WTC11 (cell line): ENCODE results near the gene ENKUR. TPM values are rescaled to one million over a fixed set of nuclear protein-coding genes. Genes with fewer than 3 reads are reported as not detected.

Source experiments
- ATAC-seq: fragments of 200-7000 bp; cut with Tn5 transposase; 2 replicates; pipeline ENCODE4 v1.10.0; 2021; ENCODE audit warnings: mild to moderate bottlenecking, moderate library complexity
- CTCF ChIA-PET: fragments of 300-600 bp; sonication (Branson Sonifier 250); formaldehyde crosslinking; loops from one replicate; lab custom pipeline; 2021; ENCODE audit warnings: antibody characterized with exemption; lab: Charles Lee
- POLR2A ChIA-PET: fragments of 350-600 bp; sonication (Branson Sonifier 250); formaldehyde crosslinking; loops from one replicate; lab custom pipeline; 2021; ENCODE audit warnings: antibody characterized with exemption; lab: Charles Lee
- DNase-seq: peaks from one replicate; pipeline ENCODE4 v3.0.0; 2021; ENCODE audit warnings: low spot score
- H3K27ac Mint-ChIP-seq: 2 replicates; pipeline ENCODE4 v1.8.0; 2021; ENCODE audit warnings: mixed read lengths
- H3K27me3 Mint-ChIP-seq: 2 replicates; pipeline ENCODE4 v1.8.0; 2021; ENCODE audit warnings: low read depth, mild to moderate bottlenecking, moderate library complexity, mixed read lengths
- H3K36me3 Mint-ChIP-seq: 2 replicates; pipeline ENCODE4 v1.8.0; 2021; ENCODE audit warnings: mixed read lengths
- H3K4me1 Mint-ChIP-seq: 2 replicates; pipeline ENCODE4 v1.8.0; 2022; ENCODE audit warnings: mixed read lengths
- H3K4me3 Mint-ChIP-seq: 2 replicates; pipeline ENCODE4 v1.8.0; 2021; ENCODE audit warnings: mild to moderate bottlenecking, moderate library complexity, mixed read lengths
- H3K9me3 Mint-ChIP-seq: 2 replicates; pipeline ENCODE4 v1.8.0; 2021; ENCODE audit warnings: mixed read lengths
- GABPB1 ChIP-seq: sonication (generic); formaldehyde crosslinking; IDR thresholded peaks from 2 replicates; pipeline ENCODE4 v1.8.1; 2023; ENCODE audit warnings: mild to moderate bottlenecking, missing genetic modification reagents
- KAT7 ChIP-seq: sonication (generic); formaldehyde crosslinking; IDR thresholded peaks from 2 replicates; pipeline ENCODE4 v1.8.1; 2023; ENCODE audit warnings: missing genetic modification reagents, mild to moderate bottlenecking, borderline replicate concordance
- MXD4 ChIP-seq: fragments of 250-450 bp; sonication (Bioruptor Pico); IDR thresholded peaks from 2 replicates; pipeline ENCODE4 v1.8.0; 2021; ENCODE audit warnings: mild to moderate bottlenecking, moderate library complexity, borderline replicate concordance
- NFYB ChIP-seq: sonication (generic); formaldehyde crosslinking; conservative IDR thresholded peaks from 2 replicates; pipeline ENCODE4 v1.8.0; 2022; ENCODE audit warnings: low read depth, missing genetic modification reagents
- SOX15 ChIP-seq: fragments of 250-450 bp; sonication (Bioruptor Pico); IDR thresholded peaks from 2 replicates; pipeline ENCODE4 v1.9.0; 2021; ENCODE audit warnings: mild to moderate bottlenecking
- TEAD1 ChIP-seq: sonication (generic); formaldehyde crosslinking; IDR thresholded peaks from 2 replicates; pipeline ENCODE4 v1.8.0; 2022; ENCODE audit warnings: mild to moderate bottlenecking, missing genetic modification reagents
- ZBTB21 ChIP-seq: sonication (generic); formaldehyde crosslinking; IDR thresholded peaks from 2 replicates; pipeline ENCODE4 v1.8.1; 2023; ENCODE audit warnings: mild to moderate bottlenecking, missing genetic modification reagents, borderline replicate concordance
- ZNF138 ChIP-seq: sonication (generic); formaldehyde crosslinking; conservative IDR thresholded peaks from 2 replicates; pipeline ENCODE4 v1.8.1; 2022; ENCODE audit warnings: mild to moderate bottlenecking, moderate library complexity, missing genetic modification reagents
- ZNF396 ChIP-seq: fragments of 250-450 bp; sonication (Bioruptor Pico); IDR thresholded peaks from 2 replicates; pipeline ENCODE4 v1.8.0; 2021; ENCODE audit warnings: mild to moderate bottlenecking, moderate library complexity, borderline replicate concordance
- total RNA-seq: library from RNA; stranded (reverse); gene quantifications from 3 replicates; pipeline ENCODE4 v1.2.3, GENCODE V29; 2021
- TF ChIP-seq, protein P1 (sequence below): sonication (generic); formaldehyde crosslinking; IDR thresholded peaks from 2 replicates; pipeline ENCODE4 v1.8.0; 2022; ENCODE audit warnings: mild to moderate bottlenecking, missing genetic modification reagents
- TF ChIP-seq, protein P2 (sequence below): fragments of 250-450 bp; sonication (Bioruptor Pico); IDR thresholded peaks from 2 replicates; pipeline ENCODE4 v1.9.0; 2021; ENCODE audit warnings: moderate library complexity, mild to moderate bottlenecking, inconsistent platforms, borderline replicate concordance
- TF ChIP-seq, protein P3 (sequence below): fragments of 200-600 bp; IDR thresholded peaks from 2 replicates; pipeline ENCODE4 v1.8.0; 2022; ENCODE audit warnings: antibody characterized with exemption
- TF ChIP-seq, protein P4 (sequence below): fragments of 250-450 bp; sonication (Bioruptor Pico); IDR thresholded peaks from 2 replicates; pipeline ENCODE4 v1.9.0; 2021; ENCODE audit warnings: mild to moderate bottlenecking, borderline replicate concordance
- TF ChIP-seq, protein P5 (sequence below): sonication (generic); formaldehyde crosslinking; IDR thresholded peaks from 2 replicates; pipeline ENCODE4 v1.8.0; 2023; ENCODE audit warnings: missing genetic modification reagents, mild to moderate bottlenecking, borderline replicate concordance
- TF ChIP-seq, protein P6 (sequence below): sonication (generic); formaldehyde crosslinking; IDR thresholded peaks from 2 replicates; pipeline ENCODE4 v1.8.1; 2023; ENCODE audit warnings: mild to moderate bottlenecking, missing genetic modification reagents, moderate library complexity

ENKUR gene
- total RNA-seq, 1 experiment from 2014 or later = not detected

DNA sequence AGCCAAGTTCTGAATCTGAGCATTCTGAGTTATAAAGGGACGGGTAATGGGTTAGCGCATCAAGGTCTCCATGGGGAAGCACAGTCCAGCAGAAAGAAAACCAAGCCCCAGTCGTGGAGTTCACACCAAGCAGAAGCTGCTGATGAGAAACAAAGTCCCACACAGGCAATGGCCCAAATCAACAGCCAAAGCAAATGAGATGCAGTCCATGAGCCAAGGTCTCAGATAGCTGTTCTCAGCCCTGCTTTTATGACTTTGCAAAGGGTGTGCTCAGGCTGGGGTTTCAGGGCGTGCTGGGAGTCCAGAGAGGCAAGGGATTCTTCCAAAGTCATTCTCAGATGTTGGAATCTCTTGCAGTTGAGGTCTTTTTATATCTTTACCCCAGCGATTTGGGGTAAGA is 32.5 kb upstream of the ENKUR start (continued):
- TF ChIP-seq, protein P1, sequence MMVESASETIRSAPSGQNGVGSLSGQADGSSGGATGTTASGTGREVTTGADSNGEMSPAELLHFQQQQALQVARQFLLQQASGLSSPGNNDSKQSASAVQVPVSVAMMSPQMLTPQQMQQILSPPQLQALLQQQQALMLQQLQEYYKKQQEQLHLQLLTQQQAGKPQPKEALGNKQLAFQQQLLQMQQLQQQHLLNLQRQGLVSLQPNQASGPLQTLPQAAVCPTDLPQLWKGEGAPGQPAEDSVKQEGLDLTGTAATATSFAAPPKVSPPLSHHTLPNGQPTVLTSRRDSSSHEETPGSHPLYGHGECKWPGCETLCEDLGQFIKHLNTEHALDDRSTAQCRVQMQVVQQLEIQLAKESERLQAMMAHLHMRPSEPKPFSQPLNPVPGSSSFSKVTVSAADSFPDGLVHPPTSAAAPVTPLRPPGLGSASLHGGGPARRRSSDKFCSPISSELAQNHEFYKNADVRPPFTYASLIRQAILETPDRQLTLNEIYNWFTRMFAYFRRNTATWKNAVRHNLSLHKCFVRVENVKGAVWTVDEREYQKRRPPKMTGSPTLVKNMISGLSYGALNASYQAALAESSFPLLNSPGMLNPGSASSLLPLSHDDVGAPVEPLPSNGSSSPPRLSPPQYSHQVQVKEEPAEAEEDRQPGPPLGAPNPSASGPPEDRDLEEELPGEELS (CRISPR knock-in tag) = no peak
- TF ChIP-seq KAT7 (no peak), TEAD1 (no peak)
- TF ChIP-seq, protein P2, sequence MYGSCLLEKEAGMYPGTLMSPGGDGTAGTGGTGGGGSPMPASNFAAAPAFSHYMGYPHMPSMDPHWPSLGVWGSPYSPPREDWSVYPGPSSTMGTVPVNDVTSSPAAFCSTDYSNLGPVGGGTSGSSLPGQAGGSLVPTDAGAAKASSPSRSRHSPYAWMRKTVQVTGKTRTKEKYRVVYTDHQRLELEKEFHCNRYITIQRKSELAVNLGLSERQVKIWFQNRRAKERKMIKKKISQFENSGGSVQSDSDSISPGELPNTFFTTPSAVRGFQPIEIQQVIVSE = no peak

DNA sequence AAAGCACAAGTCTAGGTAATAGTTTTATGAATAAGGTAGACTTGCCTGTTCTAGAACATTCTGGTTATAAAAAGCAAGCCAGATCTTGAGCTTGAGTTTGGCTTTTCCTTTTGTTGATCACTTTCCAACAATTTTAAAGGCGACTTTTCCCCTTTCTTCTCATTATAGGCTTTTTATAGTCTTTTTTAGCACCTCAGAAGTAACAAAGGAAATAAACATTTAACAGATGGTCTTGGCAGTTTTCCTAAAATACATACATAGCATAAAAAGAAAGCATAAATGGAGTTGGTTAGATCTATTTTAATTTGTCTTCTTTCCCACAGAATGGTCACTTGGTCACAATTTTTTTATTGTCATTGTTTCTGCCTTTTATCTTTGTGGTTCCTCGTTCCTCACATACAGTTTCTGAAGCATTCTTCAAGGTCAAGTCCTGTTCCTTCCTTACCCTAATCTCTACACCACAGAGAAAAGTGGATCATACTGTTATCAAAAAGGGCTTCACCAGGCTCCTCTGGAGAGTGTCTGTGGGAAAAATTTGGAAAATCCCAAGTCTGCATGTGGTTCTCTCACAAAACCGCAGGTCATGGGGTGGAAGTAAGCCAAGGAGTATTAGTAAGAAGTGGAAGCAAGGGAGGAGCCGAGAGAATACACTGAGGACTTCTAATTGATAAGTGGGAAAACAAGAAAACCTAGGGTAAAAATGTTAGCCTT is 31.8 kb upstream of the ENKUR start:
- H3K27ac Mint-ChIP-seq = no peak overlapping the region
- POLR2A ChIA-PET = no interaction called here
- no peaks in the 10 kb centered on the region for H3K36me3 Mint-ChIP-seq
- CTCF ChIA-PET = no interaction called here
- peaks cover 12% of the 10 kb centered on the region for H3K9me3 Mint-ChIP-seq
- DNase-seq (no peak), ATAC-seq (no peak)
- H3K27me3 Mint-ChIP-seq = no peaks in the 10 kb centered on the region
- H3K4me1 Mint-ChIP-seq = no peaks in the 10 kb centered on the region
- H3K4me3 Mint-ChIP-seq = no peak overlapping the region
- TF ChIP-seq GABPB1 (CRISPR knock-in tag) (no peak), MXD4 (CRISPR knock-in tag) (no peak)

DNA sequence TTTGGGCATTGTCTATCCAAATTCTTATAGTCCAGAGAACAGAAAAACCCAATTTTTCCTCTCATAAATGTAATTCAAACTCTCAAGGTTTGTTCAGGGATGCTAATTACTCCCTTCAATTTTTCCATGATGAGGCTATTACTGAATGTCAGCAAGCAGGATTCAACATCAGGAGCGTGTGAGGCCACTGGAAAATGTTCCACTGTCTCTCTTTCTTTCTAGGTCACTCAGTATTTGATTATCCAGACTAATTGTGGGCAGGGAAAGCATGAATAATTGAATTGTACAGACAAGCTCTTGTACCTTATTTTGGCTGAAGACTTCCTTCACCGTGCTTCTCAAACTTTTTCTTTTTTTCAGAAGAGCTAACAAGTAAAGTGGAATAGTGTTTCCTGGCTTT is 31.1 kb upstream of the ENKUR start:
- no peak for DNase-seq
- POLR2A ChIA-PET = no interaction called here
- TF ChIP-seq SOX15 (CRISPR knock-in tag) = no peak
- TF ChIP-seq, protein P3, sequence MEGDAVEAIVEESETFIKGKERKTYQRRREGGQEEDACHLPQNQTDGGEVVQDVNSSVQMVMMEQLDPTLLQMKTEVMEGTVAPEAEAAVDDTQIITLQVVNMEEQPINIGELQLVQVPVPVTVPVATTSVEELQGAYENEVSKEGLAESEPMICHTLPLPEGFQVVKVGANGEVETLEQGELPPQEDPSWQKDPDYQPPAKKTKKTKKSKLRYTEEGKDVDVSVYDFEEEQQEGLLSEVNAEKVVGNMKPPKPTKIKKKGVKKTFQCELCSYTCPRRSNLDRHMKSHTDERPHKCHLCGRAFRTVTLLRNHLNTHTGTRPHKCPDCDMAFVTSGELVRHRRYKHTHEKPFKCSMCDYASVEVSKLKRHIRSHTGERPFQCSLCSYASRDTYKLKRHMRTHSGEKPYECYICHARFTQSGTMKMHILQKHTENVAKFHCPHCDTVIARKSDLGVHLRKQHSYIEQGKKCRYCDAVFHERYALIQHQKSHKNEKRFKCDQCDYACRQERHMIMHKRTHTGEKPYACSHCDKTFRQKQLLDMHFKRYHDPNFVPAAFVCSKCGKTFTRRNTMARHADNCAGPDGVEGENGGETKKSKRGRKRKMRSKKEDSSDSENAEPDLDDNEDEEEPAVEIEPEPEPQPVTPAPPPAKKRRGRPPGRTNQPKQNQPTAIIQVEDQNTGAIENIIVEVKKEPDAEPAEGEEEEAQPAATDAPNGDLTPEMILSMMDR = no peak
- no peak for TF ChIP-seq ZBTB21 (CRISPR knock-in tag)
- no peak for TF ChIP-seq NFYB (CRISPR knock-in tag)
- TF ChIP-seq, protein P4, sequence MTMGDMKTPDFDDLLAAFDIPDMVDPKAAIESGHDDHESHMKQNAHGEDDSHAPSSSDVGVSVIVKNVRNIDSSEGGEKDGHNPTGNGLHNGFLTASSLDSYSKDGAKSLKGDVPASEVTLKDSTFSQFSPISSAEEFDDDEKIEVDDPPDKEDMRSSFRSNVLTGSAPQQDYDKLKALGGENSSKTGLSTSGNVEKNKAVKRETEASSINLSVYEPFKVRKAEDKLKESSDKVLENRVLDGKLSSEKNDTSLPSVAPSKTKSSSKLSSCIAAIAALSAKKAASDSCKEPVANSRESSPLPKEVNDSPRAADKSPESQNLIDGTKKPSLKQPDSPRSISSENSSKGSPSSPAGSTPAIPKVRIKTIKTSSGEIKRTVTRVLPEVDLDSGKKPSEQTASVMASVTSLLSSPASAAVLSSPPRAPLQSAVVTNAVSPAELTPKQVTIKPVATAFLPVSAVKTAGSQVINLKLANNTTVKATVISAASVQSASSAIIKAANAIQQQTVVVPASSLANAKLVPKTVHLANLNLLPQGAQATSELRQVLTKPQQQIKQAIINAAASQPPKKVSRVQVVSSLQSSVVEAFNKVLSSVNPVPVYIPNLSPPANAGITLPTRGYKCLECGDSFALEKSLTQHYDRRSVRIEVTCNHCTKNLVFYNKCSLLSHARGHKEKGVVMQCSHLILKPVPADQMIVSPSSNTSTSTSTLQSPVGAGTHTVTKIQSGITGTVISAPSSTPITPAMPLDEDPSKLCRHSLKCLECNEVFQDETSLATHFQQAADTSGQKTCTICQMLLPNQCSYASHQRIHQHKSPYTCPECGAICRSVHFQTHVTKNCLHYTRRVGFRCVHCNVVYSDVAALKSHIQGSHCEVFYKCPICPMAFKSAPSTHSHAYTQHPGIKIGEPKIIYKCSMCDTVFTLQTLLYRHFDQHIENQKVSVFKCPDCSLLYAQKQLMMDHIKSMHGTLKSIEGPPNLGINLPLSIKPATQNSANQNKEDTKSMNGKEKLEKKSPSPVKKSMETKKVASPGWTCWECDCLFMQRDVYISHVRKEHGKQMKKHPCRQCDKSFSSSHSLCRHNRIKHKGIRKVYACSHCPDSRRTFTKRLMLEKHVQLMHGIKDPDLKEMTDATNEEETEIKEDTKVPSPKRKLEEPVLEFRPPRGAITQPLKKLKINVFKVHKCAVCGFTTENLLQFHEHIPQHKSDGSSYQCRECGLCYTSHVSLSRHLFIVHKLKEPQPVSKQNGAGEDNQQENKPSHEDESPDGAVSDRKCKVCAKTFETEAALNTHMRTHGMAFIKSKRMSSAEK (CRISPR knock-in tag) = no peak
- no peak for TF ChIP-seq MXD4 (CRISPR knock-in tag)
- TF ChIP-seq, protein P5, sequence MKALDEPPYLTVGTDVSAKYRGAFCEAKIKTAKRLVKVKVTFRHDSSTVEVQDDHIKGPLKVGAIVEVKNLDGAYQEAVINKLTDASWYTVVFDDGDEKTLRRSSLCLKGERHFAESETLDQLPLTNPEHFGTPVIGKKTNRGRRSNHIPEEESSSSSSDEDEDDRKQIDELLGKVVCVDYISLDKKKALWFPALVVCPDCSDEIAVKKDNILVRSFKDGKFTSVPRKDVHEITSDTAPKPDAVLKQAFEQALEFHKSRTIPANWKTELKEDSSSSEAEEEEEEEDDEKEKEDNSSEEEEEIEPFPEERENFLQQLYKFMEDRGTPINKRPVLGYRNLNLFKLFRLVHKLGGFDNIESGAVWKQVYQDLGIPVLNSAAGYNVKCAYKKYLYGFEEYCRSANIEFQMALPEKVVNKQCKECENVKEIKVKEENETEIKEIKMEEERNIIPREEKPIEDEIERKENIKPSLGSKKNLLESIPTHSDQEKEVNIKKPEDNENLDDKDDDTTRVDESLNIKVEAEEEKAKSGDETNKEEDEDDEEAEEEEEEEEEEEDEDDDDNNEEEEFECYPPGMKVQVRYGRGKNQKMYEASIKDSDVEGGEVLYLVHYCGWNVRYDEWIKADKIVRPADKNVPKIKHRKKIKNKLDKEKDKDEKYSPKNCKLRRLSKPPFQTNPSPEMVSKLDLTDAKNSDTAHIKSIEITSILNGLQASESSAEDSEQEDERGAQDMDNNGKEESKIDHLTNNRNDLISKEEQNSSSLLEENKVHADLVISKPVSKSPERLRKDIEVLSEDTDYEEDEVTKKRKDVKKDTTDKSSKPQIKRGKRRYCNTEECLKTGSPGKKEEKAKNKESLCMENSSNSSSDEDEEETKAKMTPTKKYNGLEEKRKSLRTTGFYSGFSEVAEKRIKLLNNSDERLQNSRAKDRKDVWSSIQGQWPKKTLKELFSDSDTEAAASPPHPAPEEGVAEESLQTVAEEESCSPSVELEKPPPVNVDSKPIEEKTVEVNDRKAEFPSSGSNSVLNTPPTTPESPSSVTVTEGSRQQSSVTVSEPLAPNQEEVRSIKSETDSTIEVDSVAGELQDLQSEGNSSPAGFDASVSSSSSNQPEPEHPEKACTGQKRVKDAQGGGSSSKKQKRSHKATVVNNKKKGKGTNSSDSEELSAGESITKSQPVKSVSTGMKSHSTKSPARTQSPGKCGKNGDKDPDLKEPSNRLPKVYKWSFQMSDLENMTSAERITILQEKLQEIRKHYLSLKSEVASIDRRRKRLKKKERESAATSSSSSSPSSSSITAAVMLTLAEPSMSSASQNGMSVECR (CRISPR knock-in tag) = no peak
- TF ChIP-seq ZNF396 (CRISPR knock-in tag) = no peak
- TF ChIP-seq ZNF138 = no peak
- no peak for TF ChIP-seq GABPB1 (CRISPR knock-in tag)
- TF ChIP-seq, protein P6, sequence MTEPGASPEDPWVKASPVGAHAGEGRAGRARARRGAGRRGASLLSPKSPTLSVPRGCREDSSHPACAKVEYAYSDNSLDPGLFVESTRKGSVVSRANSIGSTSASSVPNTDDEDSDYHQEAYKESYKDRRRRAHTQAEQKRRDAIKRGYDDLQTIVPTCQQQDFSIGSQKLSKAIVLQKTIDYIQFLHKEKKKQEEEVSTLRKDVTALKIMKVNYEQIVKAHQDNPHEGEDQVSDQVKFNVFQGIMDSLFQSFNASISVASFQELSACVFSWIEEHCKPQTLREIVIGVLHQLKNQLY = no peak

More for the DNA sequence above, 31.1 kb upstream of the ENKUR start:
- Mint-ChIP-seq H3K36me3 (no peaks in the 10 kb centered on the region), H3K9me3 (peaks cover 12% of the 10 kb centered on the region), H3K27me3 (no peaks in the 10 kb centered on the region), H3K4me3 (no peak overlapping the region), H3K27ac (no peak overlapping the region), H3K4me1 (no peaks in the 10 kb centered on the region)
- no peak for ATAC-seq
- CTCF ChIA-PET = no interaction called here
